DLD1 (cell line): Measurements from ENCODE around the gene PHF2.

Source experiments
- in situ Hi-C: cut with HindIII; loops from 2 replicates; pipeline ENCODE4 v1.10.0; 2017; ENCODE audit warnings: low sequenced_read_pairs

PHF2 gene

GRCh38 chr9:93675336-93676150 is 99.2 kb downstream of the PHF2 start:
- in situ Hi-C loops = no loop called here

GRCh38 chr9:93676310-93677047 is 100.1 kb downstream of the PHF2 start:
- in situ Hi-C loops = no loop called here

- in situ Hi-C loops = no loop called here
Measured at GRCh38 chr9:93677048-93677571, 100.7 kb downstream of the PHF2 start.

GRCh38 chr9:93677641-93678136 is 101.3 kb downstream of the PHF2 start:
- in situ Hi-C loops = no loop called here

GRCh38 chr9:93678199-93679019 is 102.0 kb downstream of the PHF2 start:
- in situ Hi-C loops = no loop called here

GRCh38 chr9:93679536-93680442 is 103.4 kb downstream of the PHF2 start:
- in situ Hi-C loops = no loop called here

GRCh38 chr9:93680443-93681268 is 104.3 kb downstream of the PHF2 start:
- in situ Hi-C loops = no loop called here

- in situ Hi-C loops = no loop called here
Measured at GRCh38 chr9:93681269-93682154, 105.1 kb downstream of the PHF2 start.

GRCh38 chr9:93682155-93682968 is 106.0 kb downstream of the PHF2 start:
- in situ Hi-C loops = no loop called here

- in situ Hi-C loops = no loop called here
Measured at GRCh38 chr9:93683331-93684134, 107.1 kb downstream of the PHF2 start.

GRCh38 chr9:93684161-93684765 is 107.9 kb downstream of the PHF2 start:
- in situ Hi-C loops = no loop called here

- in situ Hi-C loops = no loop called here
Measured at GRCh38 chr9:93684806-93685543, 108.6 kb downstream of the PHF2 start.

- in situ Hi-C loops = no loop called here
Measured at GRCh38 chr9:93686127-93686879, 109.9 kb downstream of the PHF2 start.

- in situ Hi-C loops = no loop called here
Measured at GRCh38 chr9:93686880-93687236, 110.5 kb downstream of the PHF2 start.

- in situ Hi-C loops = no loop called here
Measured at GRCh38 chr9:93690618-93691017, 114.2 kb downstream of the PHF2 start.
